Caco-2 (cell line): ENCODE measurements around the gene MYO1H. TPM values are rescaled to one million over a fixed set of nuclear protein-coding genes. Genes with fewer than 3 reads are reported as not detected.

Experiments
- BruUV-seq: library from RNA; stranded (reverse); fragments of 400-500 nt; replicated peaks from 2 replicates; lab custom pipeline; 2021; lab: Mats Ljungman, UMichigan
- CTCF ChIA-PET: fragments of 300-600 bp; sonication (Branson Sonifier 250); formaldehyde crosslinking; loops from one replicate; lab custom pipeline; 2022; ENCODE audit warnings: antibody characterized with exemption; lab: Charles Lee
- POLR2A ChIA-PET: fragments of 300-600 bp; sonication (Branson Sonifier 250); formaldehyde crosslinking; loops from one replicate; lab custom pipeline; 2022; ENCODE audit warnings: antibody characterized with exemption; lab: Charles Lee
- DNase-seq, 2 experiments: peaks; one replicate each; pipeline versions ENCODE4 v3.0.0 to v3.0.0-alpha.2; 2020 to 2022
- H3K27me3 ChIP-seq: replicated peaks from 2 replicates; pipeline ENCODE4 v1.6.0; 2011; ENCODE audit warnings: low read length; ENCODE audit not compliant: control insufficient read depth, insufficient read depth
- H3K36me3 ChIP-seq: 2 replicates; pipeline ENCODE4 v1.5.1; 2011; ENCODE audit warnings: low read length; ENCODE audit not compliant: control insufficient read depth, insufficient read depth
- H3K4me1 ChIP-seq: fragments of 250-450 bp; sonication (Bioruptor Pico); 2 replicates; pipeline ENCODE4 v1.5.1; 2020; ENCODE audit warnings: mild to moderate bottlenecking
- H3K4me3 ChIP-seq: 2 replicates; pipeline ENCODE4 v1.5.1; 2011; ENCODE audit warnings: low read depth, mild to moderate bottlenecking, control low read depth, low read length
- H3K9me3 ChIP-seq: fragments of 250-450 bp; sonication (Bioruptor Pico); 2 replicates; pipeline ENCODE4 v1.5.1; 2020; ENCODE audit warnings: mild to moderate bottlenecking, moderate library complexity
- H3K27ac Mint-ChIP-seq: one replicate; pipeline ENCODE4 v1.8.0; 2022; ENCODE audit warnings: mixed read lengths; ENCODE audit not compliant: unreplicated experiment
- H3K27me3 Mint-ChIP-seq: one replicate; pipeline ENCODE4 v1.8.0; 2022; ENCODE audit warnings: mixed read lengths; ENCODE audit not compliant: insufficient read depth, unreplicated experiment
- H3K36me3 Mint-ChIP-seq: one replicate; pipeline ENCODE4 v1.8.0; 2022; ENCODE audit warnings: mild to moderate bottlenecking, mixed read lengths; ENCODE audit not compliant: insufficient read depth, unreplicated experiment
- H3K4me1 Mint-ChIP-seq: one replicate; pipeline ENCODE4 v1.8.0; 2022; ENCODE audit warnings: low read depth, mixed read lengths; ENCODE audit not compliant: unreplicated experiment
- H3K4me3 Mint-ChIP-seq: one replicate; pipeline ENCODE4 v1.8.0; 2022; ENCODE audit warnings: mild to moderate bottlenecking, moderate library complexity, mixed read lengths; ENCODE audit not compliant: unreplicated experiment
- H3K9me3 Mint-ChIP-seq: one replicate; pipeline ENCODE4 v1.8.0; 2022; ENCODE audit warnings: mixed read lengths; ENCODE audit not compliant: unreplicated experiment
- CTCF ChIP-seq, 2 experiments: fragments of 200-600 bp in 1 of 2; IDR thresholded peaks; 1 replicate in 1 of 2; 2 replicates in 1 of 2; pipeline versions ENCODE4 v1.5.1 to v1.8.0; 2011 to 2022; ENCODE audit warnings: antibody characterized with exemption in 1 of 2, control low read depth in 1 of 2, inconsistent platforms in 1 of 2, low read depth in 1 of 2, low read length in 1 of 2, mild to moderate bottlenecking in 1 of 2, moderate library complexity in 1 of 2; ENCODE audit not compliant: insufficient read depth in 1 of 2, severe bottlenecking in 1 of 2, unreplicated experiment in 1 of 2
- intact Hi-C: fragments of 100-400 bp; cut with micrococcal nuclease; formaldehyde crosslinking; loops from one replicate; pipeline ENCODE4 v1.10.0; 2022; ENCODE audit not compliant: unreplicated experiment
- total RNA-seq: library from RNA; stranded (reverse); gene quantifications from 2 replicates; pipeline ENCODE4 v1.2.3, GENCODE V29; 2022

The MYO1H gene
- total RNA-seq, 1 experiment from 2014 or later = 0.18 TPM

GRCh38 chr12:109305547-109305946 is 42.2 kb upstream of the MYO1H start:
- Histone ChIP-seq H3K4me1 (peaks cover under 1% of the 10 kb centered on the region; the same call in 1 of the 2 replicates), H3K36me3 (no peaks in the 10 kb centered on the region), H3K4me3 (no peak overlapping the region), H3K9me3 (no peaks in the 10 kb centered on the region), H3K27me3 (no peaks in the 10 kb centered on the region)
- Mint-ChIP-seq H3K4me1 (peaks cover 16% of the 10 kb centered on the region), H3K27me3 (peaks cover 8% of the 10 kb centered on the region), H3K4me3 (no peak overlapping the region), H3K27ac (no peak overlapping the region), H3K9me3 (no peaks in the 10 kb centered on the region), H3K36me3 (no peaks in the 10 kb centered on the region)
- ChIA-PET CTCF (interaction anchor here (1.1 kb wide), 1 partner anchor 80 kb away, joined by 3 read pairs; no protein-coding TSS in a partner anchor), POLR2A (no interaction called here)
- BruUV-seq = no TSS peak
- DNase-seq = no peak
- intact Hi-C loops = no loop called here
- no peak for TF ChIP-seq CTCF (IDR thresholded peaks at IDR 0.05; ENCODE audit: insufficient read depth in 1 of 2, low read depth in 1 of 2, low read length in 1 of 2, severe bottlenecking in 1 of 2, unreplicated experiment in 1 of 2)

- no peaks in the 10 kb centered on the region for H3K9me3 Mint-ChIP-seq
- no peak overlapping the region for H3K27ac Mint-ChIP-seq
- intact Hi-C loops = no loop called here
- no TSS peak for BruUV-seq
- H3K36me3 ChIP-seq = no peaks in the 10 kb centered on the region
- TF ChIP-seq CTCF (IDR thresholded peaks at IDR 0.05; ENCODE audit: insufficient read depth in 1 of 2, low read depth in 1 of 2, low read length in 1 of 2, severe bottlenecking in 1 of 2, unreplicated experiment in 1 of 2) = no peak
- peaks cover 14% of the 10 kb centered on the region for H3K4me1 ChIP-seq
- POLR2A ChIA-PET = no interaction called here
- H3K27me3 ChIP-seq = no peaks in the 10 kb centered on the region
- H3K9me3 ChIP-seq = no peaks in the 10 kb centered on the region
- peak in 1 of 2 experiments; percentile 36 for DNase-seq
- H3K36me3 Mint-ChIP-seq = peaks cover 2% of the 10 kb centered on the region
- H3K4me1 Mint-ChIP-seq = peaks cover 12% of the 10 kb centered on the region
- CTCF ChIA-PET = no interaction called here
- H3K4me3 Mint-ChIP-seq = no peak overlapping the region
- H3K27me3 Mint-ChIP-seq = peaks cover 8% of the 10 kb centered on the region
- no peak overlapping the region for H3K4me3 ChIP-seq
These were observed 40.6 kb upstream of the MYO1H start for GRCh38 chr12:109307051-109307450.

GRCh38 chr12:109308534-109309380 is 38.9 kb upstream of the MYO1H start, which contains the start of gene FOXN4:
TSS of gene FOXN4 (minus strand) at chr12:109309284. CDS start at chr12:109308321, 963 bp downstream.
- peaks cover 18% of the 10 kb centered on the region for H3K4me1 ChIP-seq
- H3K27me3 ChIP-seq = no peaks in the 10 kb centered on the region
- no peak for TF ChIP-seq CTCF (IDR thresholded peaks at IDR 0.05; ENCODE audit: insufficient read depth in 1 of 2, low read depth in 1 of 2, low read length in 1 of 2, severe bottlenecking in 1 of 2, unreplicated experiment in 1 of 2)
- DNase-seq = peak in 1 of 2 experiments; percentile 43
- peak within 1 kb of the TSS; percentile 57 for H3K4me3 ChIP-seq
- CTCF ChIA-PET = no interaction called here
- POLR2A ChIA-PET = no interaction called here
- no peak within 1 kb of the TSS for H3K27ac Mint-ChIP-seq
- peak within 1 kb of the TSS; percentile 94 for H3K4me3 Mint-ChIP-seq
- peaks cover 14% of the 10 kb centered on the region for H3K4me1 Mint-ChIP-seq
- H3K36me3 Mint-ChIP-seq = peaks cover 4% of the 10 kb centered on the region
- H3K9me3 ChIP-seq = no peaks in the 10 kb centered on the region
- H3K9me3 Mint-ChIP-seq = no peaks in the 10 kb centered on the region
- H3K27me3 Mint-ChIP-seq = peaks cover 8% of the 10 kb centered on the region
- no peaks in the 10 kb centered on the region for H3K36me3 ChIP-seq
- intact Hi-C loops = no loop called here
- no TSS peak for BruUV-seq
